GM12878 (cell line): Measurements from ENCODE around the gene KCND2. TPM values are rescaled to one million over a fixed set of nuclear protein-coding genes. Genes with fewer than 3 reads are reported as not detected.

Experiments used
- ATAC-seq: fragments of 200-7000 bp; cut with Tn5 transposase; 3 replicates; pipeline ENCODE4 v1.9.1; 2020; ENCODE audit warnings: mild to moderate bottlenecking, moderate library complexity
- BruUV-seq: library from RNA; stranded (reverse); fragments of 400-500 nt; replicated peaks from 2 replicates; lab custom pipeline; 2021; lab: Mats Ljungman, UMichigan
- CTCF ChIA-PET: fragments of 300-600 bp; sonication (Branson Sonifier 250); formaldehyde crosslinking; extraction: SDS; loops from one replicate; lab custom pipeline; 2021; ENCODE audit warnings: inconsistent platforms; lab: Yijun Ruan, JAX
- POLR2A ChIA-PET: fragments of 350-600 bp; formaldehyde crosslinking; extraction: SDS; loops from one replicate; lab custom pipeline; 2021; ENCODE audit warnings: inconsistent platforms; lab: Charles Lee
- RAD21 ChIA-PET: fragments of 300-600 bp; sonication (Branson Sonifier 250); formaldehyde crosslinking; loops from one replicate; lab custom pipeline; 2023; ENCODE audit warnings: antibody characterized with exemption; ENCODE audit not compliant: unreplicated experiment; lab: Charles Lee
- SMC1A ChIA-PET: fragments of 300-600 bp; sonication (Branson Sonifier 250); formaldehyde crosslinking; loops from one replicate; lab custom pipeline; 2023; ENCODE audit not compliant: unreplicated experiment, uncharacterized antibody; lab: Charles Lee
- DNase-seq: peaks from one replicate; pipeline ENCODE4 v3.0.0-alpha.2; 2011; ENCODE audit warnings: low read depth, low spot score
- FAIRE-seq: peaks from 3 replicates; lab custom pipeline; 2011; peaks lifted over from hg19 to GRCh38; lab: Jason Lieb, UNC
- H2AFZ ChIP-seq: 2 replicates; pipeline ENCODE4 v1.6.0; 2011; ENCODE audit warnings: low read depth, low read length, control low read depth; ENCODE audit not compliant: control insufficient read depth
- H3K27ac ChIP-seq: 2 replicates; pipeline ENCODE4 v1.5.1; 2011; ENCODE audit warnings: control low read depth; ENCODE audit not compliant: control insufficient read depth, insufficient read depth
- H3K27me3 ChIP-seq, 2 experiments: replicated peaks in 1 of 2; 2 replicates each; pipeline versions ENCODE4 v1.6.0 to v1.6.1; 2011; ENCODE audit warnings: low read length in 1 of 2; ENCODE audit not compliant: control insufficient read depth in 2 of 2, insufficient read depth in 2 of 2
- H3K36me3 ChIP-seq, 2 experiments: 2 replicates each; pipeline ENCODE4 v1.5.1; 2011; ENCODE audit warnings: low read length in 1 of 2; ENCODE audit not compliant: control insufficient read depth in 2 of 2, insufficient read depth in 2 of 2
- H3K4me1 ChIP-seq: 2 replicates; pipeline ENCODE4 v1.6.1; 2011; ENCODE audit warnings: mild to moderate bottlenecking, low read length, moderate library complexity, mixed read lengths; ENCODE audit not compliant: control insufficient read depth, insufficient read depth
- H3K4me2 ChIP-seq: 2 replicates; pipeline ENCODE4 v1.6.0; 2011; ENCODE audit warnings: control low read depth; ENCODE audit not compliant: control insufficient read depth, insufficient read depth
- H3K4me3 ChIP-seq: fragments of 200-600 bp; sonication (generic); 2 replicates; pipeline ENCODE4 v1.5.1; 2016
- H3K79me2 ChIP-seq: 2 replicates; pipeline ENCODE4 v1.6.0; 2011; ENCODE audit warnings: low read length; ENCODE audit not compliant: control insufficient read depth, insufficient read depth
- H3K9ac ChIP-seq: 2 replicates; pipeline ENCODE4 v1.8.0; 2011; ENCODE audit warnings: low read length, control low read depth, mixed read lengths; ENCODE audit not compliant: control insufficient read depth, insufficient read depth
- H3K9me3 ChIP-seq: replicated peaks from 3 replicates; pipeline ENCODE4 v1.5.1; 2011; ENCODE audit warnings: mild to moderate bottlenecking, low read length; ENCODE audit not compliant: control insufficient read depth, insufficient read depth
- H4K20me1 ChIP-seq: 2 replicates; pipeline ENCODE4 v1.6.0; 2011; ENCODE audit not compliant: control insufficient read depth, insufficient read depth
- BHLHE40 ChIP-seq, 2 experiments: fragments of 450-650 bp in 1 of 2; IDR thresholded peaks; 2 replicates each; pipeline ENCODE4 v1.6.1; 2011 to 2017; ENCODE audit warnings: low read depth in 2 of 2, borderline replicate concordance in 1 of 2, improper control_type of control experiment in 1 of 2, low read length in 1 of 2, mild to moderate bottlenecking in 1 of 2
- CREB1 ChIP-seq: IDR thresholded peaks from 2 replicates; pipeline ENCODE4 v1.6.1; 2012; ENCODE audit warnings: low read depth, mild to moderate bottlenecking, inconsistent platforms
- EGR1 ChIP-seq, 2 experiments: IDR thresholded peaks; 1 replicate in 1 of 2; 2 replicates in 1 of 2; pipeline ENCODE4 v1.6.1; 2011 to 2012; ENCODE audit warnings: low read depth in 2 of 2, low read length in 2 of 2, borderline replicate concordance in 1 of 2, mild to moderate bottlenecking in 1 of 2, moderate library complexity in 1 of 2
- HDAC6 ChIP-seq: fragments of 200-600 bp; sonication (generic); IDR thresholded peaks from one replicate; pipeline ENCODE4 v1.8.0; 2017; ENCODE audit warnings: antibody characterized with exemption; ENCODE audit not compliant: unreplicated experiment
- MTA2 ChIP-seq: fragments of 450-650 bp; IDR thresholded peaks from 2 replicates; pipeline ENCODE4 v1.6.1; 2016; ENCODE audit warnings: low read depth, mild to moderate bottlenecking, moderate library complexity
- WGBS: methylation state at CpG from one replicate; pipeline ENCODE4 v1.1.6; 2016; ENCODE audit warnings: low lambda C conversion rate; ENCODE audit not compliant: insufficient replicate concordance, insufficient coverage; ENCODE audit errors: missing lambda C conversion rate; 5-methylcytosine and 5-hydroxymethylcytosine counted together
- in situ Hi-C: fragments of 300-500 bp; cut with MboI; formaldehyde crosslinking; loops from 9 replicates; pipeline ENCODE4 v1.14.3; 2018; ENCODE audit warnings: mixed read lengths
- intact Hi-C: fragments of 100-400 bp; cut with micrococcal nuclease; formaldehyde crosslinking; loops from one replicate; pipeline ENCODE4 v1.14.2; 2022; ENCODE audit not compliant: unreplicated experiment
- polyA plus RNA-seq, 11 experiments: library from polyadenylated mRNA; depleted of rRNA in 4 of 11; unstranded in 6 of 11; stranded (reverse) in 5 of 11; fragments of >200 nt; fragmentation: Nextera tagmentation in 4 of 11; fragmentation: Illumina TruSeq in 1 of 11; extraction: Ambion mirVana in 4 of 11; extraction: Trizol in 1 of 11; gene quantifications; 1 replicate in 1 of 11; 2 replicates in 10 of 11; pipeline versions ENCODE4 v1.2.1 to v1.2.3, GENCODE V29; 2011 to 2016; ENCODE audit warnings: inconsistent platforms in 2 of 11, missing spikeins in 2 of 11, low read depth in 1 of 11
- total RNA-seq, 4 experiments: library from RNA; depleted of rRNA in 3 of 4; stranded (reverse); fragments of >200 nt in 3 of 4; fragmentation: Illumina TruSeq in 1 of 4; extraction: Trizol in 1 of 4; gene quantifications; 2 replicates each; pipeline versions ENCODE4 v1.2.1 to v1.2.3, GENCODE V29; 2013 to 2021
- TF ChIP-seq, protein P1 (sequence below): fragments of 150-350 bp; IDR thresholded peaks from 2 replicates; pipeline ENCODE4 v1.6.1; 2016; ENCODE audit warnings: low read depth, low read length
- TF ChIP-seq, protein P2 (sequence below): fragments of 450-650 bp; IDR thresholded peaks from 2 replicates; pipeline ENCODE4 v1.6.1; 2017; ENCODE audit warnings: mild to moderate bottlenecking, moderate library complexity

KCND2 gene
- total and polyA plus RNA-seq, 10 of the 15 experiments (the other 5 are each of a cell fraction or from before 2014, with no cell fraction given): 3.6 to 22.3 (median 6.3) TPM

DNA sequence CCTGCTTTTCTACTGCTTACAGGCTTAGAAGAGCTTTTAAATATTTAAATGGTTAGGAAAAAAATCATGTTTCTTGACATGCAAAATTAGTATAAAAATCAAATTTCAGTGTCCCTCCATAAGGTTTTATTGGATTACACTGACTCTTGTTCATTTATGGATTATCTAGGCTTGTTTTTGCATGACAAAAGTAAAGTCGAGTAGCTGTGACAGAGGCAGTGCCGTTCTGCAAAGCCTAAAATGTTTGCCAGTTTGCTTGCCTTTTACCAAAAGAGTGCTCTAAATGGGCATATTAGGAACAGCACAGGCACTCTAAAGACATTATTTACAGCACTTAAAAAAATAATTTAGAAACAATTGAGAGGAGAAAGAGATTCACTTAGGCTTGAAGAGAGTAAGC is 445.4 kb downstream of the KCND2 start:
- intact Hi-C loops: no loop called here
- in situ Hi-C loops: no loop called here
- Histone ChIP-seq H3K9me3 (no peaks in the 10 kb centered on the region), H3K36me3 (no peaks in the 10 kb centered on the region), H3K79me2 (no peaks in the 10 kb centered on the region), H3K27me3 (no peaks in the 10 kb centered on the region), H3K4me2 (no peak overlapping the region), H3K4me3 (no peak overlapping the region), H3K4me1 (no peaks in the 10 kb centered on the region), H3K9ac (no peak overlapping the region), H4K20me1 (no peaks in the 10 kb centered on the region), H3K27ac (no peak overlapping the region), H2AFZ (no peak overlapping the region)
- 3% methylated on average over 2 of the region's 2 CpGs for WGBS
- BruUV-seq: no TSS peak
- FAIRE-seq: no peak
- ChIA-PET POLR2A (no interaction called here), CTCF (interaction anchor here (0.7 to 1.4 kb wide), 4 partner anchors 9 to 623 kb away, joined by 3 to 4 read pairs (median 3); no protein-coding TSS in a partner anchor), RAD21 (no interaction called here), SMC1A (interaction anchor here (1.2 to 2.6 kb wide), 4 partner anchors 9 to 23 kb away, joined by 3 to 11 read pairs (median 4); no protein-coding TSS in a partner anchor)
- no peak for ATAC-seq
- no peak for TF ChIP-seq BHLHE40 (IDR thresholded peaks at IDR 0.05; ENCODE audit: borderline replicate concordance in 1 of 2, low read depth in 2 of 2, low read length in 1 of 2)
- TF ChIP-seq, protein P1, sequence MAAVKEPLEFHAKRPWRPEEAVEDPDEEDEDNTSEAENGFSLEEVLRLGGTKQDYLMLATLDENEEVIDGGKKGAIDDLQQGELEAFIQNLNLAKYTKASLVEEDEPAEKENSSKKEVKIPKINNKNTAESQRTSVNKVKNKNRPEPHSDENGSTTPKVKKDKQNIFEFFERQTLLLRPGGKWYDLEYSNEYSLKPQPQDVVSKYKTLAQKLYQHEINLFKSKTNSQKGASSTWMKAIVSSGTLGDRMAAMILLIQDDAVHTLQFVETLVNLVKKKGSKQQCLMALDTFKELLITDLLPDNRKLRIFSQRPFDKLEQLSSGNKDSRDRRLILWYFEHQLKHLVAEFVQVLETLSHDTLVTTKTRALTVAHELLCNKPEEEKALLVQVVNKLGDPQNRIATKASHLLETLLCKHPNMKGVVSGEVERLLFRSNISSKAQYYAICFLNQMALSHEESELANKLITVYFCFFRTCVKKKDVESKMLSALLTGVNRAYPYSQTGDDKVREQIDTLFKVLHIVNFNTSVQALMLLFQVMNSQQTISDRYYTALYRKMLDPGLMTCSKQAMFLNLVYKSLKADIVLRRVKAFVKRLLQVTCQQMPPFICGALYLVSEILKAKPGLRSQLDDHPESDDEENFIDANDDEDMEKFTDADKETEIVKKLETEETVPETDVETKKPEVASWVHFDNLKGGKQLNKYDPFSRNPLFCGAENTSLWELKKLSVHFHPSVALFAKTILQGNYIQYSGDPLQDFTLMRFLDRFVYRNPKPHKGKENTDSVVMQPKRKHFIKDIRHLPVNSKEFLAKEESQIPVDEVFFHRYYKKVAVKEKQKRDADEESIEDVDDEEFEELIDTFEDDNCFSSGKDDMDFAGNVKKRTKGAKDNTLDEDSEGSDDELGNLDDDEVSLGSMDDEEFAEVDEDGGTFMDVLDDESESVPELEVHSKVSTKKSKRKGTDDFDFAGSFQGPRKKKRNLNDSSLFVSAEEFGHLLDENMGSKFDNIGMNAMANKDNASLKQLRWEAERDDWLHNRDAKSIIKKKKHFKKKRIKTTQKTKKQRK: no peak
- no peak for TF ChIP-seq EGR1 (IDR thresholded peaks at IDR 0.05; ENCODE audit: borderline replicate concordance in 1 of 2, low read depth in 2 of 2, low read length in 2 of 2)
- no peak for TF ChIP-seq MTA2
- TF ChIP-seq HDAC6: no peak
- TF ChIP-seq CREB1: no peak
- TF ChIP-seq, protein P2, sequence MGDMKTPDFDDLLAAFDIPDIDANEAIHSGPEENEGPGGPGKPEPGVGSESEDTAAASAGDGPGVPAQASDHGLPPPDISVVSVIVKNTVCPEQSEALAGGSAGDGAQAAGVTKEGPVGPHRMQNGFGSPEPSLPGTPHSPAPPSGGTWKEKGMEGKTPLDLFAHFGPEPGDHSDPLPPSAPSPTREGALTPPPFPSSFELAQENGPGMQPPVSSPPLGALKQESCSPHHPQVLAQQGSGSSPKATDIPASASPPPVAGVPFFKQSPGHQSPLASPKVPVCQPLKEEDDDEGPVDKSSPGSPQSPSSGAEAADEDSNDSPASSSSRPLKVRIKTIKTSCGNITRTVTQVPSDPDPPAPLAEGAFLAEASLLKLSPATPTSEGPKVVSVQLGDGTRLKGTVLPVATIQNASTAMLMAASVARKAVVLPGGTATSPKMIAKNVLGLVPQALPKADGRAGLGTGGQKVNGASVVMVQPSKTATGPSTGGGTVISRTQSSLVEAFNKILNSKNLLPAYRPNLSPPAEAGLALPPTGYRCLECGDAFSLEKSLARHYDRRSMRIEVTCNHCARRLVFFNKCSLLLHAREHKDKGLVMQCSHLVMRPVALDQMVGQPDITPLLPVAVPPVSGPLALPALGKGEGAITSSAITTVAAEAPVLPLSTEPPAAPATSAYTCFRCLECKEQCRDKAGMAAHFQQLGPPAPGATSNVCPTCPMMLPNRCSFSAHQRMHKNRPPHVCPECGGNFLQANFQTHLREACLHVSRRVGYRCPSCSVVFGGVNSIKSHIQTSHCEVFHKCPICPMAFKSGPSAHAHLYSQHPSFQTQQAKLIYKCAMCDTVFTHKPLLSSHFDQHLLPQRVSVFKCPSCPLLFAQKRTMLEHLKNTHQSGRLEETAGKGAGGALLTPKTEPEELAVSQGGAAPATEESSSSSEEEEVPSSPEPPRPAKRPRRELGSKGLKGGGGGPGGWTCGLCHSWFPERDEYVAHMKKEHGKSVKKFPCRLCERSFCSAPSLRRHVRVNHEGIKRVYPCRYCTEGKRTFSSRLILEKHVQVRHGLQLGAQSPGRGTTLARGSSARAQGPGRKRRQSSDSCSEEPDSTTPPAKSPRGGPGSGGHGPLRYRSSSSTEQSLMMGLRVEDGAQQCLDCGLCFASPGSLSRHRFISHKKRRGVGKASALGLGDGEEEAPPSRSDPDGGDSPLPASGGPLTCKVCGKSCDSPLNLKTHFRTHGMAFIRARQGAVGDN: no peak
- no peak for DNase-seq
